Uterus (tissue), 2 donors: ENCODE data around the gene ERI2.

Experiments used
- POLR2A ChIP-seq, 2 donors: fragments of 450-650 bp; IDR thresholded peaks; one replicate each; pipeline ENCODE4 v1.6.1; 2016; ENCODE audit warnings: antibody characterized with exemption in 2 of 2, mild to moderate bottlenecking in 1 of 2, moderate library complexity in 1 of 2
- TF ChIP-seq, protein P1 (sequence below), 4 experiments: fragments of 200-600 bp in 2 of 4; fragments of 450-650 bp in 2 of 4; sonication (generic) in 2 of 4; IDR thresholded peaks; one replicate each; pipeline ENCODE4 v1.5.1; 2016 to 2019; ENCODE audit warnings: antibody characterized with exemption in 4 of 4, mild to moderate bottlenecking in 2 of 4, moderate library complexity in 1 of 4

DNA sequence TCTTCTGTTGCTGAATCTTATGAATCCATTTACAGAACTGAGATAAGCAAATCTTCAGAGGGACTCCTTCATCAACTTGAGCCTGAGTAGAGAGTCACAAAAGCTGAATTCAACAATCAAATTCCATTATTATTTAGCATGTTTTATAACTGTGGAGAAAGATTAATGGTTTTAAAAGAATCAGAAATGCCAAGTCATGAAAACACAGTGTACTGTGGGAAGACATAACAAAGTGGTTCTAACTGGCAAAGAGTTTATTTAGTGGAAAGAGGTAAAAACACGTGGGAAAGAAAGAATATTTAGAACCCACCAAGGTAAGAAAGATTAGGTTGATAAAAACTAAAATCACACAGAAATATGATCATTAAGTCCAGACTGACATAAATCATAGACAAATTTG is 5.0 kb downstream of the ERI2 start:
- TF ChIP-seq, protein P1, sequence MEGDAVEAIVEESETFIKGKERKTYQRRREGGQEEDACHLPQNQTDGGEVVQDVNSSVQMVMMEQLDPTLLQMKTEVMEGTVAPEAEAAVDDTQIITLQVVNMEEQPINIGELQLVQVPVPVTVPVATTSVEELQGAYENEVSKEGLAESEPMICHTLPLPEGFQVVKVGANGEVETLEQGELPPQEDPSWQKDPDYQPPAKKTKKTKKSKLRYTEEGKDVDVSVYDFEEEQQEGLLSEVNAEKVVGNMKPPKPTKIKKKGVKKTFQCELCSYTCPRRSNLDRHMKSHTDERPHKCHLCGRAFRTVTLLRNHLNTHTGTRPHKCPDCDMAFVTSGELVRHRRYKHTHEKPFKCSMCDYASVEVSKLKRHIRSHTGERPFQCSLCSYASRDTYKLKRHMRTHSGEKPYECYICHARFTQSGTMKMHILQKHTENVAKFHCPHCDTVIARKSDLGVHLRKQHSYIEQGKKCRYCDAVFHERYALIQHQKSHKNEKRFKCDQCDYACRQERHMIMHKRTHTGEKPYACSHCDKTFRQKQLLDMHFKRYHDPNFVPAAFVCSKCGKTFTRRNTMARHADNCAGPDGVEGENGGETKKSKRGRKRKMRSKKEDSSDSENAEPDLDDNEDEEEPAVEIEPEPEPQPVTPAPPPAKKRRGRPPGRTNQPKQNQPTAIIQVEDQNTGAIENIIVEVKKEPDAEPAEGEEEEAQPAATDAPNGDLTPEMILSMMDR (IDR thresholded peaks at IDR 0.05), result no peak
- TF ChIP-seq POLR2A (IDR thresholded peaks at IDR 0.05), result no peak
